GM23338 (cell line): ENCODE data around the gene UBE2I. TPM values are rescaled to one million over a fixed set of nuclear protein-coding genes. Genes with fewer than 3 reads are reported as not detected.

Experiments used
- ATAC-seq: fragments of 200-7000 bp; cut with Tn5 transposase; 3 replicates; pipeline ENCODE4 v1.9.1; 2020
- DNase-seq: peaks from one replicate; pipeline ENCODE4 v3.0.0-alpha.2; 2015; ENCODE audit warnings: low spot score
- H2AFZ ChIP-seq: fragments of 200-600 bp; sonication (generic); 2 replicates; pipeline ENCODE4 v1.8.0; 2016; ENCODE audit warnings: antibody characterized with exemption, mild to moderate bottlenecking, moderate library complexity
- H3F3A ChIP-seq: fragments of 200-600 bp; sonication (generic); replicated peaks from 2 replicates; pipeline ENCODE4 v1.8.0; 2017; ENCODE audit warnings: antibody characterized with exemption, mixed run types, low read depth
- H3K27ac ChIP-seq: fragments of 200-600 bp; sonication (generic); 2 replicates; pipeline ENCODE4 v1.6.1; 2016; ENCODE audit warnings: low read depth
- H3K27me3 ChIP-seq: fragments of 200-600 bp; sonication (generic); 2 replicates; pipeline ENCODE4 v1.8.0; 2016; ENCODE audit warnings: mild to moderate bottlenecking, mixed run types, moderate library complexity; ENCODE audit not compliant: insufficient read depth
- H3K36me3 ChIP-seq: fragments of 200-600 bp; sonication (generic); 2 replicates; pipeline ENCODE4 v1.8.0; 2016; ENCODE audit warnings: mild to moderate bottlenecking; ENCODE audit not compliant: insufficient read depth
- H3K4me1 ChIP-seq: fragments of 200-600 bp; sonication (generic); 2 replicates; pipeline ENCODE4 v1.8.0; 2016; ENCODE audit warnings: mild to moderate bottlenecking, moderate library complexity; ENCODE audit not compliant: insufficient read depth
- H3K4me2 ChIP-seq: fragments of 200-600 bp; sonication (generic); 2 replicates; pipeline ENCODE4 v1.7.1; 2017; ENCODE audit warnings: mixed run types
- H3K4me3 ChIP-seq: fragments of 200-600 bp; sonication (generic); 2 replicates; pipeline ENCODE4 v1.6.1; 2016; ENCODE audit warnings: mixed run types
- H3K79me2 ChIP-seq: fragments of 200-600 bp; sonication (generic); replicated peaks from 2 replicates; pipeline ENCODE4 v1.8.0; 2017; ENCODE audit warnings: mild to moderate bottlenecking; ENCODE audit not compliant: insufficient read depth
- H3K9me2 ChIP-seq: fragments of 200-600 bp; sonication (generic); 2 replicates; pipeline ENCODE4 v1.8.0; 2017; ENCODE audit not compliant: insufficient read depth
- H4K20me1 ChIP-seq: fragments of 200-600 bp; sonication (generic); replicated peaks from 2 replicates; pipeline ENCODE4 v1.8.0; 2017; ENCODE audit warnings: mild to moderate bottlenecking; ENCODE audit not compliant: insufficient read depth
- H3K27ac Mint-ChIP-seq: 2 replicates; pipeline ENCODE4 v1.8.0; 2020; ENCODE audit warnings: inconsistent platforms, mild to moderate bottlenecking, moderate library complexity, mixed read lengths
- H3K27me3 Mint-ChIP-seq: 3 replicates; pipeline ENCODE4 v1.8.0; 2022; ENCODE audit warnings: low read depth, mild to moderate bottlenecking, moderate library complexity, mixed read lengths, inconsistent platforms; ENCODE audit not compliant: insufficient read depth, poor library complexity
- H3K36me3 Mint-ChIP-seq: 3 replicates; pipeline ENCODE4 v1.8.0; 2021; ENCODE audit warnings: low read depth, mild to moderate bottlenecking, inconsistent platforms, moderate library complexity, mixed read lengths
- H3K4me1 Mint-ChIP-seq: 3 replicates; pipeline ENCODE4 v1.8.0; 2020; ENCODE audit warnings: mild to moderate bottlenecking, inconsistent platforms, mixed read lengths
- H3K4me3 Mint-ChIP-seq: 3 replicates; pipeline ENCODE4 v1.8.0; 2021; ENCODE audit warnings: moderate library complexity, mild to moderate bottlenecking, inconsistent platforms, mixed read lengths
- H3K9me3 Mint-ChIP-seq: 3 replicates; pipeline ENCODE4 v1.8.0; 2020; ENCODE audit warnings: moderate library complexity, mild to moderate bottlenecking, inconsistent platforms, mixed read lengths
- CREB1 ChIP-seq: fragments of 250-450 bp; sonication (Bioruptor Pico); IDR thresholded peaks from 2 replicates; pipeline ENCODE4 v1.5.0; 2020; ENCODE audit warnings: low read depth, mild to moderate bottlenecking, moderate library complexity
- CTCF ChIP-seq, 2 experiments: fragments of 200-600 bp in 1 of 2; sonication (generic) in 1 of 2; conservative IDR thresholded peaks; 2 replicates each; pipeline versions ENCODE4 v1.5.1 to v1.6.1; 2016 to 2017; ENCODE audit warnings: antibody characterized with exemption in 2 of 2, low read depth in 2 of 2, mild to moderate bottlenecking in 2 of 2, moderate library complexity in 1 of 2
- ETS1 ChIP-seq: IDR thresholded peaks from 2 replicates; pipeline ENCODE4 v1.6.1; 2016; ENCODE audit warnings: antibody characterized with exemption
- EZH2 ChIP-seq: fragments of 200-600 bp; sonication (generic); IDR thresholded peaks from one replicate; pipeline ENCODE4 v1.8.0; 2017; ENCODE audit warnings: antibody characterized with exemption, mild to moderate bottlenecking, low read depth; ENCODE audit not compliant: unreplicated experiment
- EZH2phosphoT487 ChIP-seq: fragments of 200-600 bp; sonication (generic); IDR thresholded peaks from one replicate; pipeline ENCODE4 v1.8.1; 2018; ENCODE audit warnings: antibody characterized with exemption; ENCODE audit not compliant: unreplicated experiment
- POLR2AphosphoS5 ChIP-seq: IDR thresholded peaks from 2 replicates; pipeline ENCODE4 v1.6.1; 2016; ENCODE audit warnings: antibody characterized with exemption, low read depth
- REST ChIP-seq: IDR thresholded peaks from one replicate; pipeline ENCODE4 v1.6.1; 2018; ENCODE audit warnings: antibody characterized with exemption; ENCODE audit not compliant: unreplicated experiment
- STAT1 ChIP-seq: IDR thresholded peaks from one replicate; pipeline ENCODE4 v1.6.1; 2016; ENCODE audit warnings: antibody characterized with exemption; ENCODE audit not compliant: unreplicated experiment
- ZNF331 ChIP-seq: fragments of 250-450 bp; sonication (Bioruptor Pico); IDR thresholded peaks from 2 replicates; pipeline ENCODE4 v1.5.0; 2020; ENCODE audit warnings: low read depth, mild to moderate bottlenecking, moderate library complexity
- ZNF462 ChIP-seq: fragments of 250-450 bp; sonication (Bioruptor Pico); IDR thresholded peaks from 2 replicates; pipeline ENCODE4 v1.5.0; 2020; ENCODE audit warnings: mild to moderate bottlenecking, moderate library complexity
- polyA plus RNA-seq: library from polyadenylated mRNA; unstranded; fragments of >200 nt; fragmentation: Nextera tagmentation; extraction: Ambion mirVana; gene quantifications from 2 replicates; pipeline ENCODE4 v1.2.1, GENCODE V29; 2016
- total RNA-seq: library from RNA; depleted of rRNA; stranded (reverse); fragments of >200 nt; shearing (Covaris generic); gene quantifications from 2 replicates; pipeline ENCODE4 v1.2.3, GENCODE V29; 2014

Gene UBE2I
- total and polyA plus RNA-seq, 2 experiments from 2014 or later = 116 to 220 TPM

- TF ChIP-seq STAT1 = no peak
- TF ChIP-seq ZNF331 = no peak
Measured at GRCh38 chr16:1277151-1277598, 32.3 kb upstream of the UBE2I start (continued).

GRCh38 chr16:1277617-1278282 is 31.7 kb upstream of the UBE2I start:
- Histone ChIP-seq H3K36me3 (no peaks in the 10 kb centered on the region), H3K27me3 (no peaks in the 10 kb centered on the region), H4K20me1 (no peaks in the 10 kb centered on the region), H3K9me2 (no peaks in the 10 kb centered on the region), H3K4me2 (no peak overlapping the region), H3F3A (no peaks in the 10 kb centered on the region), H3K4me1 (peaks cover 6% of the 10 kb centered on the region; the same call in 1 of the 2 replicates), H3K4me3 (no peak overlapping the region), H3K79me2 (no peaks in the 10 kb centered on the region), H2AFZ (no peak overlapping the region), H3K27ac (no peak overlapping the region)
- TF ChIP-seq EZH2phosphoT487 (no peak), POLR2AphosphoS5 (no peak), EZH2 (no peak), REST (no peak), STAT1 (no peak), ZNF462 (CRISPR knock-in tag) (no peak), ETS1 (no peak), CTCF (conservative IDR thresholded peaks at IDR 0.05; ENCODE audit: low read depth in 2 of 2) (no peak), CREB1 (no peak)
- H3K27ac Mint-ChIP-seq = no peak overlapping the region
- H3K4me1 Mint-ChIP-seq = peaks cover 2% of the 10 kb centered on the region
- no peak overlapping the region for H3K4me3 Mint-ChIP-seq
- H3K36me3 Mint-ChIP-seq = peaks cover 5% of the 10 kb centered on the region; the same call in 1 of the 3 replicates
- peak; percentile 18 for ATAC-seq
- DNase-seq = no peak
- H3K9me3 Mint-ChIP-seq = no peaks in the 10 kb centered on the region; the same call in 1 of the 3 replicates
- H3K27me3 Mint-ChIP-seq = peaks cover 11% of the 10 kb centered on the region
